Pancreas (tissue), 10 donors: ENCODE results near the gene MGST1. TPM values are rescaled to one million over a fixed set of nuclear protein-coding genes. Genes with fewer than 3 reads are reported as not detected.

Source experiments
- ATAC-seq, 4 donors: fragments of 200-7000 bp; cut with Tn5 transposase; one replicate each; pipeline versions ENCODE4 v1.8.0 to v1.9.1; 2020; ENCODE audit warnings: mild to moderate bottlenecking in 4 of 4, moderate library complexity in 4 of 4
- DNase-seq, 6 donors: peaks; one replicate each; pipeline ENCODE4 v3.0.0-alpha.2; 2020
- FAIRE-seq: peaks from 2 replicates; lab custom pipeline; 2012; peaks lifted over from hg19 to GRCh38; lab: Jason Lieb, UNC
- H3K27ac ChIP-seq, 4 donors: fragments of 200-600 bp; sonication (generic); 1 replicate in 3 of 4; 2 replicates in 1 of 4; pipeline versions ENCODE4 v1.5.0 to v1.8.0; 2020
- H3K27me3 ChIP-seq, 4 donors: fragments of 200-600 bp; one replicate each; pipeline ENCODE4 v1.8.0; 2021
- H3K36me3 ChIP-seq, 3 donors: fragments of 200-600 bp; sonication (generic) in 1 of 3; one replicate each; pipeline versions ENCODE4 v1.5.0 to v1.8.0; 2020 to 2021
- H3K4me1 ChIP-seq, 3 donors: fragments of 200-600 bp; one replicate each; pipeline ENCODE4 v1.8.0; 2021
- H3K4me3 ChIP-seq, 4 donors: fragments of 200-600 bp; sonication (generic) in 2 of 4; one replicate each; pipeline versions ENCODE4 v1.5.0 to v1.8.0; 2020 to 2021
- H3K9me3 ChIP-seq, 4 donors: fragments of 200-600 bp; one replicate each; pipeline ENCODE4 v1.8.0; 2021
- CTCF ChIP-seq, 4 donors: fragments of 200-600 bp; sonication (generic) in 3 of 4; IDR thresholded peaks; one replicate each; pipeline versions ENCODE4 v1.5.0 to v1.8.0; 2021; ENCODE audit warnings: antibody characterized with exemption in 4 of 4
- WGBS, 2 donors: extraction: QIAGEN DNeasy Blood & Tissue Kit; methylation state at CpG; one replicate each; pipeline ENCODE4 v1.1.7; 2013; 5-methylcytosine and 5-hydroxymethylcytosine counted together
- intact Hi-C, 3 donors: fragments of 100-400 bp; cut with DNase I; formaldehyde crosslinking; loops; one replicate each; pipeline versions ENCODE4 v1.11.1 to v1.14.2; 2022
- polyA plus RNA-seq, 2 donors: library from polyadenylated mRNA; stranded (reverse); fragments of 200-250 nt; gene quantifications; one replicate each; pipeline ENCODE4 v1.2.3, GENCODE V29; 2013
- total RNA-seq, 6 donors: library from RNA; stranded (reverse); fragmentation: NEBNext Ultra II Directional in 4 of 6; extraction: Animal tissue kit (Norgen Biotek cat#: 25700) in 4 of 6; gene quantifications; one replicate each; pipeline versions ENCODE4 v1.2.1 to v1.2.4, GENCODE V29; 2021 to 2023
- donor health status: healthy with polysubstance abuse.
- donor health status: DM: no; HTN: no; CAD: no; lungs with moderate emphysema.
- donor health status: DM: no; HTN: no; CAD: no.
- donor health status: control.
- donor health status: control.
- donor health status: Bipolar disorder and iron deficiency.
- donor health status: DM: yes; HTN: yes; CAD: no.
- donor health status: DM: no; HTN: no; CAD: no.
- donor health status: DM: no; HTN: no; CAD: no.
- donor health status: DM: yes; HTN: yes; CAD: no.

Gene MGST1
- total and polyA plus RNA-seq, 8 donors, result 26.8 to 69.4 (median 53.4) TPM

- intact Hi-C loops, result no loop called here
- ATAC-seq (peak; percentile 3 to 28 (median 16)), FAIRE-seq (no peak), DNase-seq (no peak)
- Histone ChIP-seq H3K4me3 (peak overlapping the region in 3 of 4 donors; percentile 24 to 53 (median 40)), H3K4me1 (peaks cover 0 to 5% (median 0%) of the 10 kb centered on the region in 3 donors), H3K36me3 (no peaks in the 10 kb centered on the region), H3K27me3 (no peaks in the 10 kb centered on the region), H3K27ac (peak overlapping the region; percentile 32 to 76 (median 65)), H3K9me3 (peaks cover 0 to 3% (median 0%) of the 10 kb centered on the region in 4 donors)
- no peak for TF ChIP-seq CTCF (IDR thresholded peaks at IDR 0.05)
- 36 to 40% methylated on average over 10 of the region's 10 CpGs for WGBS, 2 donors
Measured at GRCh38 chr12:16348435-16349130, 1.1 kb downstream of the MGST1 start.

- intact Hi-C loops, result no loop called here
- H3K36me3 ChIP-seq, result no peaks in the 10 kb centered on the region
- H3K4me1 ChIP-seq, result peaks cover 0 to 5% (median 0%) of the 10 kb centered on the region in 3 donors
- FAIRE-seq (no peak), ATAC-seq (peak; percentile 61 to 84 (median 79)), DNase-seq (peak in 4 of 6 donors; percentile 48 to 73 (median 68))
- H3K27me3 ChIP-seq, result no peaks in the 10 kb centered on the region
- 35 to 41% methylated on average over 3 of the region's 3 CpGs for WGBS, 2 donors
- H3K4me3 ChIP-seq, result peak overlapping the region in 2 of 4 donors; percentile 40 to 53
- TF ChIP-seq CTCF (IDR thresholded peaks at IDR 0.05), result no peak
- peak overlapping the region in 2 of 4 donors; percentile 76 for H3K27ac ChIP-seq
- H3K9me3 ChIP-seq, result peaks cover 0 to 3% (median 0%) of the 10 kb centered on the region in 4 donors
Measured at GRCh38 chr12:16349131-16349460, 1.7 kb downstream of the MGST1 start.

GRCh38 chr12:16350682-16351081, 3.2 kb downstream of the MGST1 start:
- ATAC-seq (peak in 3 of 4 donors; percentile 3 to 14 (median 10)), DNase-seq (peak in 4 of 6 donors; percentile 11 to 49 (median 21)), FAIRE-seq (no peak)
- no peaks in the 10 kb centered on the region for H3K27me3 ChIP-seq
- intact Hi-C loops, result loop anchor here in 1 of 3 donors (10.0 kb wide), 1 partner anchor 166 kb away; no protein-coding TSS in a partner anchor
- no peak overlapping the region for H3K4me3 ChIP-seq
- 25 to 30% methylated on average over 1 of the region's 1 CpG for WGBS, 2 donors
- no peak for TF ChIP-seq CTCF (IDR thresholded peaks at IDR 0.05)
- H3K9me3 ChIP-seq, result no peaks in the 10 kb centered on the region
- H3K36me3 ChIP-seq, result no peaks in the 10 kb centered on the region
- peaks cover 0 to 2% (median 0%) of the 10 kb centered on the region in 3 donors for H3K4me1 ChIP-seq
- H3K27ac ChIP-seq, result peak overlapping the region in 1 of 4 donors; percentile 20

GRCh38 chr12:16352481-16352880, 5.0 kb downstream of the MGST1 start:
- TF ChIP-seq CTCF (IDR thresholded peaks at IDR 0.05), result no peak
- no peak for ATAC-seq

GRCh38 chr12:16358878-16359277, 11.4 kb downstream of the MGST1 start:
- no peak for TF ChIP-seq CTCF (IDR thresholded peaks at IDR 0.05)

More at GRCh38 chr12:16352481-16352880, 5.0 kb downstream of the MGST1 start:
- Histone ChIP-seq H3K27me3 (no peaks in the 10 kb centered on the region), H3K9me3 (no peaks in the 10 kb centered on the region), H3K36me3 (no peaks in the 10 kb centered on the region), H3K4me3 (no peak overlapping the region), H3K27ac (no peak overlapping the region), H3K4me1 (peaks cover 0 to 2% (median 0%) of the 10 kb centered on the region in 3 donors)
- 58 to 68% methylated on average over 1 of the region's 1 CpG for WGBS, 2 donors
- intact Hi-C loops, result loop anchor here in 1 of 3 donors (10.0 kb wide), 1 partner anchor 168 kb away; no protein-coding TSS in a partner anchor
- no peak for FAIRE-seq
- no peak for DNase-seq

More at GRCh38 chr12:16358878-16359277, 11.4 kb downstream of the MGST1 start:
- ATAC-seq, result no peak
- no peaks in the 10 kb centered on the region for H3K4me1 ChIP-seq
- no peak overlapping the region for H3K4me3 ChIP-seq
- no peaks in the 10 kb centered on the region for H3K27me3 ChIP-seq
- WGBS, 2 donors, result 71 to 75% methylated on average over 4 of the region's 4 CpGs
- H3K27ac ChIP-seq, result no peak overlapping the region
- H3K36me3 ChIP-seq, result no peaks in the 10 kb centered on the region
- no peaks in the 10 kb centered on the region for H3K9me3 ChIP-seq
- DNase-seq, result no peak
- no peak for FAIRE-seq
- intact Hi-C loops, result loop anchor here in 1 of 3 donors (10.0 kb wide), 1 partner anchor 174 kb away; no protein-coding TSS in a partner anchor
